CMK (cell line): ENCODE data around the gene SIN3A.
"Not testable (repeated sequence)": the region's sequence is repeated elsewhere in the genome, so short reads cannot be mapped to it uniquely, and the experiment has no call there.

Experiments
- DNase-seq: peaks from one replicate; pipeline ENCODE4 v3.0.0-alpha.2; 2010; ENCODE audit warnings: low read depth

The SIN3A gene

DNA sequence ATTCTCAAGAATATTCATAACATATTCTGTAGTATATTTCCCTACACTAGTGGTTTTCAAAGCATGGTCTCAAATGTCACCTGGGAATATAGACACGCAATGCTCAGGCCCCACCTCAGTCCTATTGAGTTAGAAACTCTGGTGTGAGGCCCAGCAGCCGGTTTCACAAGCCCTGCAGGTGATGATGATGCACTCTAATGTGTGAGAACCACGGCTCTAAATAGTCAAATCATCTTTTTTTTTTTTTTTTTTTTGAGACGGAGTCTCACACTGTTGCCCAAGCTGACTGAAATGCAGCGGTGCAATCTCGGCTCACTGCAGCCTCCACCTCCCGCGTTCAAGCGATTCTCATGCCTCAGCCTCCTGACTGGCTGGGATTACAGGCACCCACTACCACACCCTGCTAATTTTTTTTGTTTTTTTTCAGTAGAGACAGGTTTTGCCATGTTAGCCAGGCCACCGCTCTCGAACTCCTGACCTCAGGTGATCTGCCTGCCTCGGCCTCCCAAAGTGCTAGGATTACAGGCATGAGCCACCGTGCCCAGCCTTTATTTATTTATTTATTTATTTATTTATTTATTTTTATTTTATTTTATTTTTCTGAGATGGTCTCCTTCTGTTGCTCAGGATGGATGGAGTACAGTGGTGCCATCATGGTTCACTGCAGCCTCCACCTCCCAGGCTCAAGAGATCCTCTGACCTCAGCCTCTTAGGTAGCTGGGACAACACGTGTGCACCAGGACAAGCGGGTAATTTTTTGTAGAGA lies 117.7 kb downstream of the SIN3A start:
- DNase-seq: not testable (repeated sequence)

DNA sequence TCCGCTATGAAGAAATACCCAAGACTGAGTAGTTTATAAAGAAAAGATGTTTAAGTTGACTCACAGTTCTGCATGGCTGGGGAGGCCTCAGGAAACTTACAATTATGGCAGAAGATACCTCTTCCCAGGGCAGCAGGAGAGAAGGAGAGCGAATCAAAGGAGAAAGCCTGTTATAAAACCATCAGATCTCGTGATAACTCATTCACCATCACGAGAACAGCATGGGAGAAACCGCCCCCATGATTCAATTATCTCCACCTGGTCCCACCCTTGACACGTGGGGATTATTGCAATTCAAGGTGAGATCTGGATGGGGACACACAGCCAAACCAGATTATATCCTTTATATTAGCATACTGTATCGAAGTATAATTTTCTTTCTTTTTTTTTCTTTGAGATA lies 119.4 kb downstream of the SIN3A start:
- DNase-seq: not testable (repeated sequence)

DNA sequence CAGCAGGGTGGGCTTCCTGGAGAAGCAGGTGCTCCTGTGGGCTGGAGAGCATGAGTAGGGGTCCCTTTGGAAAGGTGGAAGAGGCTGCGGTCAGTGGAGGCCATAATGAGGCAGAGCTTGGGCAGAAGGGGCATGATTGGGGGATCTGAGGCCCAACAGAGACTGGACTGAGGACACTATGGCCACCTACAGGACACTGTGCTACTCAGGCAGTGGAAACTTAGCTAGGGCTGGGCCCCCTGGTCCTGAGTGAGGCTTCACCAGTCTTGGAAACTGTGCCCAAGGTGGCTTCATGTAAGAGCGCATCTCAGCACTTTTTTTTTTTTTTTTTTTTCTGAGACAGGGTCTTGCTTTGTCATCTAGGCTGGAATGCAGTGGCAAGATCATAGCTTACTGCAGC lies 121.9 kb downstream of the SIN3A start:
- DNase-seq: no peak

DNA sequence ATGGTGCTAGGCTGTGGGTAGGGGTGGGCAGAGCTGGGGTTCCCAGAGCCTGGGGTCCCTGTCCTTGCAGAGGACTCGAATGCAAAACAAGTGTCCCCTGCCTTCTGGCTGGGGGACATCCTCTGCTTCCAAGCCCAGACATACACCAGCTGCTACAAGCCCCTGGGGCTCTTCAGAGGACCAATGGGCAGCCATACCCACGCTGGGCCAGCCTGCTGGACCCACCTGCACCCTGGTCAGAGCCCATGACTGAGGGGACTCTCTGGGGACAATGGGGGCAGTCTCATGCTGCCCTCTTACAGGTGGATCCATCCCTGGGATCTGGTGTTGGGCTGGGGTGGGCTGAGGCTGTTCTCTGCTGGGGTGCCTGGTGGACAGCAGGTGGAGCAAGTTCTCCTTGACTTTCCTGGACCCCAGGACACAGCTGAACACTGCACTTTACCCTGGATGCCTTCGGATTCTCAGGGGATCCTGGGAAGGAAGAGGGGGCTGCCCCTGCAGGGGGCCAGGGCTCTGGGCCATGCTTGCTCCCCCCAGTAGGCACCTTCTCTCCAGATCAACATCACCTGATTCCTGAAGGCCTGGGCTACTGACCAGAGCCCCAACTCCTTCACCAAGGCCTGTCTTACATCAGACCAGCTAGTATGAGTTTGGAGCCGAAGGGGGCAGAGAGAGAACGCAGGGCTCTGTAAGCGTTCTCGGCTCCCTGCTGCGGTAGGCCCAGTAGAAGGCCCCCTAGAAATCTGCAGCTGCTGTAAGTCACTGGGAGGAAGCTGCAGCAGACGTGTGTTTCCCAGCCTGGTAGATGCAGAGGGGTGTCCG lies 122.8 kb downstream of the SIN3A start:
- no peak for DNase-seq

DNA sequence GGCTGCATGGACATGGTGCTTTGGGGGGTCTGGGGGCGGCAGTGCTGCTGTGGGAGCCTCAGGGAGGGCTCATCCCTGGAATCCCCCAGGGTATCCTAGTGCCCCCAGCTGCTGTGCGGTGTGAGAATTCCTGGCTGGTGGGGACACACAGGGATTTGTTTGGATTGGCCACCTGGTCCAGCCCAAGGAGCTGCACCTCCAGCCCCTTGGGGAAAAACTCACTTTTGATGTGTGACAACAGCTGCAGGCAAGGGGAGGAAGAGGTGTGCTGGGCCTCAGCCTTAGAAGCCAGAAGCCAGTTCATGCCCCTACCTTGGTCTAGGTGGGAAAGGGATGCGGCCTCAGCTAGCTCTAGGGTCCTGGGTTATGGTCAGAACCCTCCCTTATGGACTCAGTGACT lies 124.0 kb downstream of the SIN3A start:
- no peak for DNase-seq

DNA sequence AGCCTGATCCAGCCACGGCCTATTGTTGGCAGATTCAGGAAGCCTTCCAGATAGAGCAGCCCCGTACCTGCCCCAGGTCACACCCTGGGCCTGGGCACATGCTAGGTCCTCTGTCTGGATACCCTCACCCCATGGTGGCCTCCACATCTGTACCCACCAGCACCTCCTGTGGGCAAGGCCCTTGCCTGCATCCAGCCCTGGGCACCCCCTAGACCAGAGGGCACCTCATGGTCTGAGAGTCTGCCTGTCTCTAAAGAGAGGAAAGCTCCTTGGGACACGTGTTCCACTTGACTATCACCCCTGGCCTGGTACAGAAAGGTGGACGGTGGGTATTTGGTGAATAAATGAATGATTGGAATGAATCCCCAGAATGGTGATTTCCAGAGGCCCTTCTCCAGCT lies 124.5 kb downstream of the SIN3A start:
- DNase-seq: no peak

DNA sequence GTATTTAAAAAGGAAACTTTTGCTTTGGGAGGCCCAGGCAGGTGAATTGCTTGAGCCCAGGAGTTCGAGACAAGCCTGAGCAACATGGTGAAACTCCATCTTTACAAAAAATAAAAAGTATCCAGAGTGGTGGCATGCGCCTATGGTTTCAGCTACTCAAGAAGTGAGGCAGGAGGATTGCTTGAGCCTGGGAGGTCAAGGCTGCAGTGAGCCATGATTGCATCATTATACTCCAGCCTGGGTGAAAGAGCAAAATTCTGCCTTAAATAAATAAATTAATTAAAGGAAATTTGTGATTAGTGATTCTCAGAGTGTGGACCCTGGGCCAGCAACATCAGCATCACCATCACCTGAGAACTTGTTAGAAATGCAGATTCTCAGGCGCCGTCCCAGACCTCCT lies 125.6 kb downstream of the SIN3A start:
- no peak for DNase-seq

DNA sequence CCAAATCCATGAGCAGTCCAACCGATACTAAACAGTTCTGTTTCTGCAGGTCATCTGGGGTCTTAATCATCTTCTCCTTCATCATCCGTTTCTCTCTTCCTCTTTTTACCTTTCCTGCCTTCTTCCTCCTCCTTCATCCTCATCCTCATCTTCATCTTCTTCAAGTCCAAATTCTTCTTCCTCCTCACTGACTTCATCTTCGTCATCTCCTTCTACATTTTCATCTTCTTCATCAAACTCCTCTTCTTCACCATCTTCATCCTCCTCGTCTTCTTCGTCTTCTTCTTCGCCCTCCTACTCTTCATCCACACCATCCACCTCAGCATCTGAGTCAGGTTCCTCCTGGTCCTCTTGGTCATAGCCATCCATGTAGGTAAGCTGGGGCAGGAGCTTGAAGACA lies 129.8 kb downstream of the SIN3A start:
- DNase-seq: no peak
